B cell (primary cell): ENCODE results near the gene ARL6IP1. TPM values are rescaled to one million over a fixed set of nuclear protein-coding genes. Genes with fewer than 3 reads are reported as not detected.

Experiments used
- ATAC-seq: fragments of 200-7000 bp; cut with Tn5 transposase; one replicate; pipeline ENCODE4 v1.10.0; 2021; ENCODE audit warnings: low read depth, mild to moderate bottlenecking, moderate number of reproducible peaks, moderate library complexity
- CTCF ChIA-PET: fragments of 350-600 bp; sonication (Branson Sonifier 250); formaldehyde crosslinking; loops from one replicate; lab custom pipeline; 2021; ENCODE audit warnings: antibody characterized with exemption, inconsistent platforms; lab: Charles Lee
- POLR2A ChIA-PET: fragments of 350-600 bp; sonication (Branson Sonifier 250); formaldehyde crosslinking; loops from one replicate; lab custom pipeline; 2021; ENCODE audit warnings: antibody characterized with exemption; lab: Charles Lee
- DNase-seq: peaks from one replicate; pipeline ENCODE4 v3.0.0; 2013
- H2AFZ ChIP-seq: 2 replicates; pipeline ENCODE4 v1.6.1; 2012; ENCODE audit warnings: mild to moderate bottlenecking, low read depth, low read length; ENCODE audit not compliant: insufficient read depth, poor library complexity, severe bottlenecking
- H3K27ac ChIP-seq, 2 donors: 1 replicate in 1 of 2; 2 replicates in 1 of 2; pipeline ENCODE4 v1.5.1; 2012 to 2013; ENCODE audit warnings: low read length in 2 of 2, mild to moderate bottlenecking in 2 of 2, moderate library complexity in 1 of 2
- H3K27me3 ChIP-seq, 4 experiments: fragments of 200-600 bp in 1 of 4; sonication (generic) in 1 of 4; replicated peaks in 1 of 4; 1 replicate in 2 of 4; 2 replicates in 2 of 4; pipeline versions ENCODE4 v1.6.1 to v1.7.0; 2013 to 2016; ENCODE audit warnings: low read length in 3 of 4, mild to moderate bottlenecking in 2 of 4, mixed read lengths in 1 of 4, moderate library complexity in 1 of 4; ENCODE audit not compliant: insufficient read depth in 4 of 4, control insufficient read depth in 3 of 4; ENCODE audit errors: control extremely low read depth in 1 of 4
- H3K36me3 ChIP-seq, 2 experiments: replicated peaks in 1 of 2; 1 replicate in 1 of 2; 2 replicates in 1 of 2; pipeline versions ENCODE4 v1.6.1 to v1.7.1; 2013; ENCODE audit warnings: low read length in 1 of 2; ENCODE audit not compliant: insufficient read depth in 2 of 2, control insufficient read depth in 1 of 2; ENCODE audit errors: control extremely low read depth in 1 of 2, extremely low read depth in 1 of 2
- H3K4me1 ChIP-seq, 2 donors: fragments of 200-600 bp in 1 of 2; sonication (generic) in 1 of 2; 1 replicate in 1 of 2; 2 replicates in 1 of 2; pipeline versions ENCODE4 v1.5.1 to v1.6.1; 2013 to 2017; ENCODE audit warnings: low read length in 2 of 2; ENCODE audit not compliant: control insufficient read depth in 2 of 2, insufficient read depth in 2 of 2
- H3K4me2 ChIP-seq: replicated peaks from 2 replicates; pipeline ENCODE3; 2012; ENCODE audit warnings: mild to moderate bottlenecking, low read depth, low read length; ENCODE audit not compliant: poor library complexity, severe bottlenecking
- H3K4me3 ChIP-seq, 5 experiments: fragments of 200-600 bp in 1 of 5; sonication (generic) in 1 of 5; 1 replicate in 3 of 5; 2 replicates in 2 of 5; pipeline versions ENCODE4 v1.5.1 to v1.7.0; 2011 to 2016; ENCODE audit warnings: low read length in 4 of 5, mild to moderate bottlenecking in 4 of 5, low read depth in 2 of 5, control low read depth in 1 of 5, moderate library complexity in 1 of 5; ENCODE audit not compliant: insufficient read depth in 1 of 5; ENCODE audit errors: control extremely low read depth in 1 of 5, extremely low read depth in 1 of 5
- H3K79me2 ChIP-seq: fragments of 200-600 bp; sonication (generic); one replicate; pipeline ENCODE4 v1.6.0; 2016; ENCODE audit warnings: low read length; ENCODE audit not compliant: control insufficient read depth, insufficient read depth
- H3K9ac ChIP-seq: fragments of 200-600 bp; sonication (generic); 2 replicates; pipeline ENCODE4 v1.6.1; 2017; ENCODE audit warnings: mild to moderate bottlenecking, low read length, moderate library complexity
- H3K9me3 ChIP-seq, 3 donors: one replicate each; pipeline versions ENCODE4 v1.6.1 to v1.7.1; 2013; ENCODE audit warnings: low read length in 2 of 3; ENCODE audit not compliant: control insufficient read depth in 2 of 3, insufficient read depth in 1 of 3; ENCODE audit errors: control extremely low read depth in 1 of 3
- H4K20me1 ChIP-seq: 2 replicates; pipeline ENCODE4 v1.6.0; 2012; ENCODE audit warnings: mild to moderate bottlenecking, low read length; ENCODE audit not compliant: insufficient read depth, control insufficient read depth, poor library complexity, severe bottlenecking
- H3K27ac Mint-ChIP-seq: one replicate; pipeline ENCODE4 v1.8.0; 2021; ENCODE audit warnings: mixed read lengths
- H3K27me3 Mint-ChIP-seq: one replicate; pipeline ENCODE4 v1.8.0; 2021; ENCODE audit warnings: mixed read lengths
- H3K4me1 Mint-ChIP-seq: one replicate; pipeline ENCODE4 v1.8.0; 2021; ENCODE audit warnings: mixed read lengths
- H3K4me3 Mint-ChIP-seq: one replicate; pipeline ENCODE4 v1.8.0; 2021; ENCODE audit warnings: mixed read lengths
- H3K9me3 Mint-ChIP-seq: one replicate; pipeline ENCODE4 v1.8.0; 2022; ENCODE audit warnings: mixed read lengths; ENCODE audit not compliant: insufficient read depth
- CTCF ChIP-seq: fragments of 200-600 bp; IDR thresholded peaks from one replicate; pipeline ENCODE4 v1.8.0; 2022; ENCODE audit warnings: antibody characterized with exemption, mild to moderate bottlenecking
- EZH2 ChIP-seq: IDR thresholded peaks from 2 replicates; pipeline ENCODE4 v1.6.1; 2012; ENCODE audit warnings: borderline replicate concordance, low read depth, mild to moderate bottlenecking, moderate library complexity, low read length; ENCODE audit not compliant: insufficient read depth, poor library complexity, severe bottlenecking
- WGBS: methylation state at CpG from one replicate; pipeline ENCODE4 v1.1.5; 2013; ENCODE audit warnings: missing lambda C conversion rate; ENCODE audit not compliant: insufficient coverage; 5-methylcytosine and 5-hydroxymethylcytosine counted together
- intact Hi-C: fragments of 100-400 bp; cut with micrococcal nuclease; formaldehyde crosslinking; loops from one replicate; pipeline ENCODE4 v1.10.0; 2022
- polyA plus RNA-seq: library from polyadenylated mRNA; depleted of rRNA; stranded (reverse); fragments of >200 nt; gene quantifications from 2 replicates; pipeline ENCODE4 v1.2.3, GENCODE V29; 2012
- total RNA-seq, 2 donors: library from RNA; stranded (reverse); fragments of 120-200 nt in 1 of 2; gene quantifications; 1 replicate in 1 of 2; 2 replicates in 1 of 2; pipeline versions ENCODE4 v1.2.3 to v1.2.4, GENCODE V29; 2013 to 2022

The ARL6IP1 gene
- total and polyA plus RNA-seq, 2 donors (not counting 1 experiment from before 2014, with no cell fraction given): 52.0 to 109 TPM

DNA sequence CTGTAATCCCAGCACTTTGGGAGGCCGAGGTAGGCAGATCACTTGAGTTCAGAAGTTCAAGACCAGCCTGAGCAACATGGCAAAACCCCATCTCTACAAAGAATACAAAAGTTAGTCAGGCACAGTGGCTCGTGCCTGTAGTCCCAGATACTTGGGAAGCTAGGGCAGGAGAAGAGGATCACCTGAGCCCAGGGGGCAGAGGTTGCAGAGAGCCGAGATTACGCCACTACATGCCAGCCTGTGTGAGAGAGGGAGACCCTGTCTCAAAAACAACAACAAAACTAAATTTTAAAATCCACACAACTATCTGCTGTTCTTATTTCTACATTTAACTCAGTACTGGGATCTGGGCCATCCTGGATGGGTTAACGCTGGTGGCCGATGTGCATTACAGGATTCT is 41.2 kb upstream of the ARL6IP1 start:
- peaks cover 3% of the 10 kb centered on the region for H3K4me1 Mint-ChIP-seq
- POLR2A ChIA-PET: no interaction called here
- CTCF ChIA-PET: no interaction called here
- Histone ChIP-seq H3K36me3 (peaks cover 8 to 84% of the 10 kb centered on the region in 2 experiments), H2AFZ (no peak overlapping the region), H4K20me1 (no peaks in the 10 kb centered on the region), H3K79me2 (no peaks in the 10 kb centered on the region), H3K4me3 (no peak overlapping the region), H3K4me1 (no peaks in the 10 kb centered on the region), H3K27me3 (no peaks in the 10 kb centered on the region), H3K9ac (no peak overlapping the region), H3K27ac (no peak overlapping the region), H3K9me3 (no peaks in the 10 kb centered on the region), H3K4me2 (no peak overlapping the region)
- no peaks in the 10 kb centered on the region for H3K9me3 Mint-ChIP-seq
- ATAC-seq: no peak
- no peak overlapping the region for H3K4me3 Mint-ChIP-seq
- TF ChIP-seq EZH2 (no peak), CTCF (no peak)
- WGBS: 94% methylated on average over 2 of the region's 6 CpGs
- DNase-seq: no peak
- H3K27ac Mint-ChIP-seq: no peak overlapping the region
- intact Hi-C loops: no loop called here
- H3K27me3 Mint-ChIP-seq: no peaks in the 10 kb centered on the region

GRCh38 chr16:18841833-18842525 is 40.6 kb upstream of the ARL6IP1 start:
- Histone ChIP-seq H3K79me2 (no peaks in the 10 kb centered on the region), H3K4me1 (no peaks in the 10 kb centered on the region), H3K9ac (no peak overlapping the region), H2AFZ (no peak overlapping the region), H4K20me1 (no peaks in the 10 kb centered on the region), H3K36me3 (peaks cover 8 to 84% of the 10 kb centered on the region in 2 experiments), H3K27me3 (no peaks in the 10 kb centered on the region), H3K9me3 (no peaks in the 10 kb centered on the region), H3K27ac (no peak overlapping the region), H3K4me3 (no peak overlapping the region), H3K4me2 (no peak overlapping the region)
- Mint-ChIP-seq H3K27me3 (no peaks in the 10 kb centered on the region), H3K4me1 (peaks cover 3% of the 10 kb centered on the region), H3K27ac (no peak overlapping the region), H3K4me3 (no peak overlapping the region), H3K9me3 (no peaks in the 10 kb centered on the region)
- intact Hi-C loops: no loop called here
- CTCF ChIA-PET: no interaction called here
- POLR2A ChIA-PET: no interaction called here
- no peak for DNase-seq
- TF ChIP-seq EZH2 (no peak), CTCF (no peak)
- no peak for ATAC-seq
- WGBS: 93% methylated on average over 3 of the region's 7 CpGs
